Measurements from ENCODE around the gene FOSB.
A peak's percentile ranks its signal among the peaks of the same experiment; 100 is the strongest.

Gene FOSB

GRCh38 chr19:45440873-45441654 lies 26.7 kb upstream of the FOSB start:
- intact Hi-C loops (cut with DNase I), result no loop called here
- DNase-seq, result no peak

- intact Hi-C loops (cut with DNase I), result no loop called here
- no peak for DNase-seq
Measured at GRCh38 chr19:45442408-45442777, 25.4 kb upstream of the FOSB start.

- DNase-seq, result peak in 5 of 42 donors; percentile 21 to 68 (median 36)
Measured at GRCh38 chr19:45442778-45443461, 24.9 kb upstream of the FOSB start.

GRCh38 chr19:45443462-45444317 lies 24.1 kb upstream of the FOSB start:
- peak; percentile 76 to 94 (median 86) for DNase-seq
- intact Hi-C loops (cut with DNase I), result no loop called here

More at GRCh38 chr19:45442778-45443461, 24.9 kb upstream of the FOSB start:
- intact Hi-C loops (cut with DNase I), result no loop called here

- intact Hi-C loops (cut with DNase I), result no loop called here
- peak; percentile 86 to 97 (median 93) for DNase-seq
Measured at GRCh38 chr19:45444318-45445041, 23.3 kb upstream of the FOSB start.

GRCh38 chr19:45445139-45445538 lies 22.7 kb upstream of the FOSB start:
- intact Hi-C loops (cut with DNase I), result no loop called here
- DNase-seq, result no peak

- intact Hi-C loops (cut with DNase I), result no loop called here
Measured at GRCh38 chr19:45446295-45446694, 21.5 kb upstream of the FOSB start.

GRCh38 chr19:45446944-45447343 lies 20.9 kb upstream of the FOSB start:
- DNase-seq, result peak in 3 of 42 donors; percentile 13 to 28 (median 23)
- intact Hi-C loops (cut with DNase I), result no loop called here

More at GRCh38 chr19:45446295-45446694, 21.5 kb upstream of the FOSB start:
- DNase-seq, result no peak

GRCh38 chr19:45448425-45448756 lies 19.4 kb upstream of the FOSB start:
- DNase-seq, result no peak
- intact Hi-C loops (cut with DNase I), result no loop called here

GRCh38 chr19:45448887-45449299 lies 18.9 kb upstream of the FOSB start:
- intact Hi-C loops (cut with DNase I), result no loop called here
- DNase-seq, result peak in 35 of 42 donors; percentile 24 to 87 (median 65)

- DNase-seq, result no peak
- intact Hi-C loops (cut with DNase I), result no loop called here
Measured at GRCh38 chr19:45450012-45450333, 17.8 kb upstream of the FOSB start.

- peak in 6 of 42 donors; percentile 8 to 56 (median 22) for DNase-seq
- intact Hi-C loops (cut with DNase I), result no loop called here
Measured at GRCh38 chr19:45451131-45451849, 16.5 kb upstream of the FOSB start.

- DNase-seq, result no peak
- intact Hi-C loops (cut with DNase I), result no loop called here
Measured at GRCh38 chr19:45451850-45452387, 15.9 kb upstream of the FOSB start.

- peak in 4 of 42 donors; percentile 29 to 78 (median 55) for DNase-seq
Measured at GRCh38 chr19:45455707-45456499, 11.9 kb upstream of the FOSB start.

GRCh38 chr19:45456500-45456815 lies 11.3 kb upstream of the FOSB start:
- intact Hi-C loops (cut with DNase I), result no loop called here

More at GRCh38 chr19:45455707-45456499, 11.9 kb upstream of the FOSB start:
- intact Hi-C loops (cut with DNase I), result no loop called here

GRCh38 chr19:45457776-45458175 lies 10.0 kb upstream of the FOSB start:
- intact Hi-C loops (cut with DNase I), result no loop called here
- DNase-seq, result no peak

More at GRCh38 chr19:45456500-45456815, 11.3 kb upstream of the FOSB start:
- no peak for DNase-seq

- no peak for DNase-seq
- intact Hi-C loops (cut with DNase I), result no loop called here
Measured at GRCh38 chr19:45460807-45461347, 6.9 kb upstream of the FOSB start.
